ENCODE measurements around the gene MX1.
A peak's percentile ranks its signal among the peaks of the same experiment; 100 is the strongest.

MX1 gene, protein sequence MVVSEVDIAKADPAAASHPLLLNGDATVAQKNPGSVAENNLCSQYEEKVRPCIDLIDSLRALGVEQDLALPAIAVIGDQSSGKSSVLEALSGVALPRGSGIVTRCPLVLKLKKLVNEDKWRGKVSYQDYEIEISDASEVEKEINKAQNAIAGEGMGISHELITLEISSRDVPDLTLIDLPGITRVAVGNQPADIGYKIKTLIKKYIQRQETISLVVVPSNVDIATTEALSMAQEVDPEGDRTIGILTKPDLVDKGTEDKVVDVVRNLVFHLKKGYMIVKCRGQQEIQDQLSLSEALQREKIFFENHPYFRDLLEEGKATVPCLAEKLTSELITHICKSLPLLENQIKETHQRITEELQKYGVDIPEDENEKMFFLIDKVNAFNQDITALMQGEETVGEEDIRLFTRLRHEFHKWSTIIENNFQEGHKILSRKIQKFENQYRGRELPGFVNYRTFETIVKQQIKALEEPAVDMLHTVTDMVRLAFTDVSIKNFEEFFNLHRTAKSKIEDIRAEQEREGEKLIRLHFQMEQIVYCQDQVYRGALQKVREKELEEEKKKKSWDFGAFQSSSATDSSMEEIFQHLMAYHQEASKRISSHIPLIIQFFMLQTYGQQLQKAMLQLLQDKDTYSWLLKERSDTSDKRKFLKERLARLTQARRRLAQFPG
- 90.2 to 159 (median 138) reads per million in 4 donors for total RNA-seq

- DNase-seq: peak; percentile 64 to 87 (median 77)
Observed at GRCh38 chr21:41425954-41426675, at the start of gene MX1. Gene MX1 (plus strand): TSS chr21:41426239. CDS start chr21:41432071, 5,832 bp downstream.

DNA sequence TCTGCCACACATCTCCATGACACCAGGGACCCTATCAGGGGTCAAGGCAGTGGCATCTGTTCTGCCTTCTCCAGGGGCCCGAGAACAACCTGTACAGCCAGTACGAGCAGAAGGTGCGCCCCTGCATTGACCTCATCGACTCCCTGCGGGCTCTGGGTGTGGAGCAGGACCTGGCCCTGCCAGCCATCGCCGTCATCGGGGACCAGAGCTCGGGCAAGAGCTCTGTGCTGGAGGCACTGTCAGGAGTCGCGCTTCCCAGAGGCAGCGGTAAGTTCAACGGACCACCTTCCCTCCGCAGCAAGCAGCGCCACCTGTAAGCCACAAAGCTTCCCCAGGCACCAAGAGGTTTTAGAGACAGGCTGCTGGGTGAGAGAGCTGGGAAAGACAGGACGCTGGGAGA, 48.3 kb upstream of the MX1 start:
- no peak for DNase-seq

GRCh38 chr21:41378849-41379248, 47.2 kb upstream of the MX1 start:
- DNase-seq: no peak

- no peak for DNase-seq
Observed at GRCh38 chr21:41379901-41380300, 46.1 kb upstream of the MX1 start.

DNA sequence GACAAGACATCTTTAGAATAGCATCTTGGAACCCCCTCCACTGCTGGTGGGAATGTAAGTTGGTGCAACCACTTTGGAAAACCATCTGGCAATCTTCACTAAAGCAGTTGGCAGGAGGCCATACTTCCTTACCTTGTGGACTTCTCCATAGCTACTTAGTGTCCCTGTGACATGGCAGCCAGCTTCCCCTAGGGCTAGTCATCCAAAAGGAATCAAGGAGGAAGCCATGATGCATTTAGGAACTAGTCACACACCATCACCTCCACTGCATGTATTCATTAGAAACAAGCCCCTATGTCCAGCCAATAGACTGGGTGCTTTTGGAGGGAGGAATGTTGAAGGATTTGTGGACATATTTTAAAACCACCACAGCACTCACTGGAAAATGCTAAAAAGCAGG, 44.3 kb upstream of the MX1 start:
- DNase-seq: no peak

GRCh38 chr21:41387042-41387819, 38.8 kb upstream of the MX1 start:
- no peak for DNase-seq

- DNase-seq: no peak
Observed at GRCh38 chr21:41387824-41388223, 38.2 kb upstream of the MX1 start.

- no peak for DNase-seq
Observed at GRCh38 chr21:41388259-41388658, 37.8 kb upstream of the MX1 start.

GRCh38 chr21:41390043-41390639, 35.9 kb upstream of the MX1 start:
- no peak for DNase-seq

DNA sequence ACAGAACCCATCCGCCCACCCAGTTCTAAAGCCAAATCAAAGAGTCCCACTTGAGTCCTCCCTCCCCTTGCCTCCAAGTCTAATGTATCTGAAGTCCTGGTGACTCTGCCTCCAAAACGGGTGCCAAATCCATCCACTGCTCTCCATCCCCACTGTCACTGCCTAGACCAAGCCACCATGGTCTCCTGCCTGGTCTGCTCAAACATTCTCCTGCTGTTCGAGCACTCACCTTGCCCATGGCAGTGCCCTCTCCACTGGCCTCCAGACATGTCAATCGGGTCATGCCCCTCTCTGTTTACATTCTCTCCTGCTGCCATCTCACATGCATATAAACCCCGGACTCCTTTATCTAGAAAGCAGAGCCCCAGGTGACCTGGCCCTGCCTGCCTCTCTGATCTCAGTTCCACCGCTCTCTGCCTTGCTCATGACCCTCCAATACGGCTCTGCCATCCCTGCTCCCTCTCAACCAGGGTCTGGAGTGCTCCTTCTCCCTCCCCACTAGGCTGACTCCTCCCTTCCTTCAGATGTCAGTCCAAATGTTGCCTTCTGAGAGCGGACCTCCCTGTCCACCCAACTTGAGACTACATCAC, 32.1 kb upstream of the MX1 start:
- no peak for DNase-seq

GRCh38 chr21:41396558-41397075, 29.4 kb upstream of the MX1 start:
- DNase-seq: no peak

DNA sequence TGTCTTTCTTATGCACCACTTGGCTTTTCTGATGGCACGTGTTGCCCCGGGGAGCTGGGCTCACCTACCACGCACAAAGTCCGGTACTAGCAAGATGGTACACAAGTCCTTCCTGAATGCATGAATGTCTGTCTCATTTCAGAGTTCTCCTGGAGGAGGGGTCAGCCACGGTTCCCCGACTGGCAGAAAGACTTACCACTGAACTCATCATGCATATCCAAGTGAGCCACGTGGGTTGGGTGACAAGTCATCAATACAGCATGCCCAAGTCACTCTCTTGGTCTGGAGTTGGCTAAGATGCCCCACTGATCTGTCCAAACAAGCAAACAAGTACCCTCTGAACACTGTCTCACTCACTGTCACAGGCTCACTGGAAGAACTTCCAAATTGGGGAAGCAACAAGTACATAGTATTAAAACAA, 28.6 kb upstream of the MX1 start:
- DNase-seq: no peak

DNA sequence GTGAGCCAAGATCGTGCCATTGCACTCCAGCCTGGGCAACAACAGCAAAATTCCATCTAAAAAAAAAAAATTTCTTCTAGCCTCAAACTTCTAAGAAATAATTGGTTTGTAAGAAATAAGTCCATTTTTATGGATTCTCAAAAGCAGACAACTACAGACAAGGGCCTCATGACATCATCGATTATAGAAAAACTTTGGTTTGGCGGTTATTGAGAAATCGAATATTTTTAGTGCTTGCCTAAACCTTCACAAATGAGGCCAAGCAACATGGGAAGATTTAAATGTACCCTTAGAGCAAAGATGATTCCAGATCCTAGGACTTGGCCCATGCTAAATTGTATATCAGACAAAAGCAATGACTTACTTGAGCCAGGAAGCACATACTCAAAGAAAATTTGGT, 27.8 kb upstream of the MX1 start:
- no peak for DNase-seq

GRCh38 chr21:41398831-41399230, 27.2 kb upstream of the MX1 start:
- DNase-seq: no peak

DNA sequence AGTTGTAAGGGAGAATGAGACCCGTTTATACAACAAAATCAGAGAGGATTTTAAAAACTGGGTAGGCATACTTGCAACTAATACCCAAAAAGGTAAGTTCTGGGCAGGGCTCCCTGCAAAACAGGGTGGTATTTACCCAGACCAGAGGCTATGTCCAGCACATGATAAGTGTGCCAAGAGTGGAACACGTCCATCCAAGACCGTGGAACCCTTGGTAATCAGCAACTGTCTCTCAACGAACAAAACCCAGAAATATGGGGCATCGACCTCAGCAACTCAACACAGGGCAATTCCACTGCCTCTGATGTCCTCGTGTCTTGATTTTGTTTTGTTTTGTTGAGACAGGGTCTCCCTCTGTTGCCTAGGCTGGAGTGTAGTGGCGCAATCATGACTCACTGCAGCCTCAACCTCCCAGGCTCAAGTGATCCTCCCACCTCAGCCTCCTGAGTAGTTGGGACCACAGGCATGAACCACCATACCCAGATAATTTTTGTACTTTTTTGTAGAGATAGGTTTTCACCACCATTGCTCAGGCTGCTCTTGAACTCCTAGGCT, 26.7 kb upstream of the MX1 start:
- no peak for DNase-seq

DNA sequence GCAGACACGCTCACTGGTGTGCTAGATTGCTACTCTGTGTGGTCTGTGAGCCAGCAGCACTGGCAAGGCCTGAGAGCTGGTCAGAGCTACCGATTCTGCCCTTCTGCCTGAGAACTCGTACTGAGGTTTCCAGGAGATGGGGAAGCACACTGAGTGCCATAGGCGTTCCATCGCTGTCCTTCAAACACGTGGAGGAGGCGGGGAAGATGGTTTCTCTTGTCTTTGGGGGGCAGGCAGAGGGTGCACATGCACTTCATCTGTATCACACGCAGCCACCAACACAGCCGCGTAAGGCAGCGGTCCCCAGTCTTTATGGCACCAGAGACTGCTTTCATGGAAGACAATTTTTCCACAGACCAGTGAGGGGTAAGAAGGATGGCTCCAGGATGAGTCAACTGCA, 23.8 kb upstream of the MX1 start:
- DNase-seq: no peak

- no peak for DNase-seq
Observed at GRCh38 chr21:41402796-41403195, 23.2 kb upstream of the MX1 start.

DNA sequence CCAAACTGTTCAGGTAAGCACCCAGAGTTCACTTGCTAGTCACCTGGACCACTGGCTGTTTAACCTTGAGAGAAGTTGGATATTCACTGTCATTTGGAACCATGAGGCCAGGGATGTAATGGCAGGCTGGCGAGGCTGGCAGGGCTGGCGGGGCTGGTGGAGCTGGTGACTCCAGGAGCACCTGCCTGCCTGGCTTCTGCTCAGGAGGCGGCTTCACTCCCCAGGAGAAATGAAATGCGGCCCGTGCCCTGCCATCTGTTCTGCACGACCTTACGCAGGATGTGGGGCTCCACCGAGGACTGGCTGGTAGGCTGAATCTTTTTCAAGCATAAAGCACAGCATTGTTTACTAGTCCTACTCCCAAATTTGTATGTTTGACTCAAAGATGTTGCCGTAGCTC, 22.7 kb upstream of the MX1 start:
- DNase-seq: no peak

- DNase-seq: no peak
Observed at GRCh38 chr21:41403966-41404365, 22.1 kb upstream of the MX1 start.

GRCh38 chr21:41405321-41405720, 20.7 kb upstream of the MX1 start:
- DNase-seq: no peak

- DNase-seq: no peak
Observed at GRCh38 chr21:41406340-41406739, 19.7 kb upstream of the MX1 start.

All from T-helper 1 cell (primary cell).